Sigmoid colon (tissue), 4 donors: ENCODE results near the gene CNN3.

Experiments
- POLR2A ChIP-seq, 2 donors: fragments of 450-650 bp; IDR thresholded peaks; one replicate each; pipeline ENCODE4 v1.6.1; 2016; ENCODE audit warnings: antibody characterized with exemption in 2 of 2, mild to moderate bottlenecking in 2 of 2, moderate library complexity in 2 of 2
- POLR2AphosphoS5 ChIP-seq, 4 donors: sonication (generic); formaldehyde crosslinking; IDR thresholded peaks; one replicate each; pipeline ENCODE4 v1.6.1; 2017; ENCODE audit warnings: antibody characterized with exemption in 4 of 4
- TF ChIP-seq, protein P1 (sequence below), 4 experiments: fragments of 450-650 bp in 3 of 4; fragments of 200-600 bp in 1 of 4; IDR thresholded peaks; one replicate each; pipeline ENCODE4 v1.5.1; 2016 to 2019; ENCODE audit warnings: antibody characterized with exemption in 4 of 4, mild to moderate bottlenecking in 3 of 4, moderate library complexity in 2 of 4

- no peak for TF ChIP-seq POLR2A (IDR thresholded peaks at IDR 0.05)
- TF ChIP-seq POLR2AphosphoS5 (IDR thresholded peaks at IDR 0.05), result no peak
- TF ChIP-seq, protein P1, sequence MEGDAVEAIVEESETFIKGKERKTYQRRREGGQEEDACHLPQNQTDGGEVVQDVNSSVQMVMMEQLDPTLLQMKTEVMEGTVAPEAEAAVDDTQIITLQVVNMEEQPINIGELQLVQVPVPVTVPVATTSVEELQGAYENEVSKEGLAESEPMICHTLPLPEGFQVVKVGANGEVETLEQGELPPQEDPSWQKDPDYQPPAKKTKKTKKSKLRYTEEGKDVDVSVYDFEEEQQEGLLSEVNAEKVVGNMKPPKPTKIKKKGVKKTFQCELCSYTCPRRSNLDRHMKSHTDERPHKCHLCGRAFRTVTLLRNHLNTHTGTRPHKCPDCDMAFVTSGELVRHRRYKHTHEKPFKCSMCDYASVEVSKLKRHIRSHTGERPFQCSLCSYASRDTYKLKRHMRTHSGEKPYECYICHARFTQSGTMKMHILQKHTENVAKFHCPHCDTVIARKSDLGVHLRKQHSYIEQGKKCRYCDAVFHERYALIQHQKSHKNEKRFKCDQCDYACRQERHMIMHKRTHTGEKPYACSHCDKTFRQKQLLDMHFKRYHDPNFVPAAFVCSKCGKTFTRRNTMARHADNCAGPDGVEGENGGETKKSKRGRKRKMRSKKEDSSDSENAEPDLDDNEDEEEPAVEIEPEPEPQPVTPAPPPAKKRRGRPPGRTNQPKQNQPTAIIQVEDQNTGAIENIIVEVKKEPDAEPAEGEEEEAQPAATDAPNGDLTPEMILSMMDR (IDR thresholded peaks at IDR 0.05), result no peak
Measured at GRCh38 chr1:94953746-94954145, 26.8 kb upstream of the CNN3 start.
